Kidney tubule cell (primary cell): ENCODE data around the gene RBM33.
"Not testable (repeated sequence)": the region's sequence is repeated elsewhere in the genome, so short reads cannot be mapped to it uniquely, and the experiment has no call there.

Source experiments
- DNase-seq: peaks from one replicate; pipeline ENCODE4 v3.0.0-alpha.2; 2018; ENCODE audit warnings: low spot score

Gene RBM33

GRCh38 chr7:155690655-155691054, 46.2 kb downstream of the RBM33 start:
- not testable (repeated sequence) for DNase-seq

DNA sequence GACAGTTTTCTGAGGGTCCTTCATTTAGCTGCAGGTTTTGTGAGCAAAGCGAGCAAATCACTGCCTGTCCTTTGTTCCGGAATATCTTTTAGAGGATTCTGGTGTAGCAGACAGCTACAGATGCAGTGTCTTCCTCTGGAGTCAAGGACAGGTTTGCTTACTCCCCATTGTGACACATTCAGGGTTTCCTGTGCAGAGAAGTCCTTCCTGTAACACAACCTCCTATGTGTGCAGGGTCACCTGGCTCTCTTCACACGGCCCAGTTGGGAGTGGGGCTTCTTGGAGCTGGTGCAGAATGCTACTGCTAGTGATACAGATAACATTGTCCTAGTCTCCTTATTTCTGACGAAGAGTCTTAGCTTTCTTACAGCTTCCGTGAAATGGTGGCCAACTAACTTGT, 47.9 kb downstream of the RBM33 start:
- DNase-seq: no peak

DNA sequence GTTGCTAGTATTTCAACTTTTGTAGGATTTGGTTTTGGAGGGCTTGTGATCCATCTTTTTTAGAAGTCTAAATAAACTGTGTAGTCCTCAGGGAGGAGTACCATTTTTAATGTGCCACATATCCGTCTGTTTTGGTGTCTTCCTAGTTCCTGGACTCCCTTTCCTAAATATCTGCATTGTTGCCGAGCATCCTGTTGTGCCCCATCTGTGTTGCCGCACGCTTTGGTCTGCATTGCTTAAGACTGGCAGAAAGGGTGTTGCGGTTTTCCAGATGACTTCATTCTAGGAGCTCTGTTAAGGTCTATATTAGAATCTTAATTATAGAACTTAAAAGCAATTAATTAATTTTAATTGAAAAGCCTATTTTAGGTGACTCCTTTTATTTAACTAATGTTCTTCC, 49.4 kb downstream of the RBM33 start:
- DNase-seq: no peak

- peak; percentile 13 for DNase-seq
These were observed 50.4 kb downstream of the RBM33 start for GRCh38 chr7:155694851-155695250.

- DNase-seq: no peak
These were observed 52.3 kb downstream of the RBM33 start for GRCh38 chr7:155696747-155697146.

- DNase-seq: no peak
These were observed 54.2 kb downstream of the RBM33 start for GRCh38 chr7:155698633-155699032.

DNA sequence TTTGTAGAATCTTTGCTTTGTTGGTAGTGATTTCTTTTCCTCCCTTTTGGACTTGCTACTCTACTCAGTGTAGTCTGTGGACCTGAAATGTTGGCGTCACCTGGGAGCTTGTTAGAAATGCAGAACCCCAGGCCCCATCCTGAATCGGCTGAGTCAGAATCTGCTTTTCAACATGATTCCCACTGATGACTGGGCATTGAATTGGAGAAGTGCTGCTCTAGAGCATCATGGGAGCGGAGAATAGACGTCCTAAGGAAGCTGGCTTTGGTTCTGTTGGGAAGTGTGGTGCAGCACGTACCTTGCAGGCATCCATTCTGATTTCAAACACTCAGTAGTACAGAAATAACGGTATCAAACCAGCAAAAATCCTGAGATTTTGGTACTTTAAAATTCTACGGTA, 54.7 kb downstream of the RBM33 start:
- DNase-seq: no peak

- DNase-seq: no peak
These were observed 56.4 kb downstream of the RBM33 start for GRCh38 chr7:155700847-155701246.

GRCh38 chr7:155701972-155702544, 57.6 kb downstream of the RBM33 start:
- DNase-seq: no peak

GRCh38 chr7:155702616-155703015, 58.2 kb downstream of the RBM33 start:
- DNase-seq: peak; percentile 55

GRCh38 chr7:155705623-155706360, 61.3 kb downstream of the RBM33 start:
- DNase-seq: no peak

- no peak for DNase-seq
These were observed 61.9 kb downstream of the RBM33 start for GRCh38 chr7:155706376-155706775.

DNA sequence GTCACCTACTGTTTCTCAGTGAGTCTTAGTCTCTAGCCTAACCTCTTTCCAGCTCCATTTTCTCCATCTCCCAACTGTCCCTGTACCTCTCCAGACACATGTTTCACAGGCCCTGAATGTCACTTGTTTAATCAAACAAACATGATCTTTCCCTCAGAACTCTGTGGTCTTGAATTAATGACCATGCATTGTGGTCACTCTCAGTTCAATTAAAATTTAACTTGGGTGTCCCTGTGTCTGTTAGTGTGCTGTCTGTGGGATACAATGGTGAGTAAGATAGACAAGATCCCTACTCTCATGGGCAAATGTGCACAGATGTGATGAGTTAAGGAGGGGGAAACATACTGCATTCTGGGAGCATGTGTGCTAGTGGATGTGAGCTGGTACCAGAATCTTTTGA, 65.0 kb downstream of the RBM33 start:
- DNase-seq: peak; percentile 86

DNA sequence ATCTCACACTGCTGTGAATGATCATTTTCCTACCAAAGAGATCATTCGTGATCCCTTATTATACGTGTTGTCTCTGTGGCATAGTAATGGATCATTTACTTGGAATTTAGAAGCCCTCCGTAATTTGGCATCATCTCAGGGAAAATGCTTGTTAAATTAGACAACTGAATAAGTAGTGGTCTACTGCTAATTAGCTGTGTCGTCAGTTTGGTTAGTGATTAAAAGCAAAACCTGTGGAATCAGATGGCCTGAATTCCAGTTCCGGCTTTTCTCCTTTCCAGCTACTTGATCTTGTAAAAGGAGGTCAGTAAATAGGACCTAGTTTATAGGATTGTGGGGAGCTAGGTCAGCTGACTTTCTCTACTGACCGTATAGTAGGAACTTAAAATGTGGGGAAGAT, 65.6 kb downstream of the RBM33 start:
- no peak for DNase-seq

DNA sequence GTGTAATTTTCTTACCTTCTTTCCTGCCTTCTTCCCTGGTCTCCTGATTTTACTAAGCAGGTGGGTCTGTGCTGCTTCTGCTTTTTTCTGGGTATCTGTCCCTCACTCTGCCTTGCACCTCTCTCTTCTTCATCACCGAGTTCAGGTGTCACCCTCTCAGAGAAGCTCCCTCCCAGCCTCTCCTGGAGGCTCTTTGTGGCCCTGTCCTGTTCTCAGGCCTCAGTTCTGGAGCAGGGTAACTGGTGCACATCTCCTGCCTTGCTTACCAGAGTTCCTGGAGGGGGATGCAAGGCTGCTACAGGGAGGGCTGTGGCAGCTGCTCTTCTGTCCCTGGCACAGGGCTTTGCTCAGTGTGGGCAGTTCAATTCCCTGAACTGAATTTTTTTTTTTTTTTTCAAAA, 66.1 kb downstream of the RBM33 start:
- no peak for DNase-seq

- DNase-seq: no peak
These were observed 66.6 kb downstream of the RBM33 start for GRCh38 chr7:155711081-155711480.

GRCh38 chr7:155713384-155713783, 68.9 kb downstream of the RBM33 start:
- no peak for DNase-seq

GRCh38 chr7:155714702-155715101, 70.2 kb downstream of the RBM33 start:
- no peak for DNase-seq

DNA sequence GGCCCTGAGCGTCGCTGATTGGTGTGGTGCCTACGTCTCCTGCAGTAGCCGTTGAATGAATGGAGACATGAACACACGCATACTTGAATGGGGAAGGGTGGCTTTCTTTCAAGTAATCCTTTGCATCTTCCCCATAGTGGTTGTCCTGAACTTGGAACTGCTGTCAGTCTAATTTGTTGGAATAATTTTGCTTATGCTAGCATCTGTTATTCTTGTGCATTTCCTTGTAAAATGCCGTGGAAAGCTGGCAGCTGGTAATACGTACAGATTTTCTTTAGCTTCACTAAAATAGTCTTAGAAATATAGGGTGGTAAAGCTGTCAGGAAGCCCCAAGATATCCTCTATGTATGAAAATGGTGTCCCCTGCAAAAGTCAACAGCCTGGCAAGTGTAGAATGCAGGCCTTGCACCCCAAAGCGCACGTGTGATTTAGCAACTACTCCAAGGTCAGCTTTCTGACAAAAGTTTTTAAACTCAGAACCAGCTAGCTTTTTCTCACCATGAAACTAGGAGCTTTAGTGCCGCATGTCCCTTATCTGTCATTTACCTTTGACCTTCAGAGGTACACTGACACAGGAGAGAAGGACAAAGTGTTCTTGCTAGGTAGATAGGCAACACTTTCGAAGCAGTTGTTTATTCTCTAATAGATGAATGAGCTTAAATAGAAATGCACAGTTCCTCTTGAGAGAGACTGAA, 70.8 kb downstream of the RBM33 start:
- DNase-seq: no peak

DNA sequence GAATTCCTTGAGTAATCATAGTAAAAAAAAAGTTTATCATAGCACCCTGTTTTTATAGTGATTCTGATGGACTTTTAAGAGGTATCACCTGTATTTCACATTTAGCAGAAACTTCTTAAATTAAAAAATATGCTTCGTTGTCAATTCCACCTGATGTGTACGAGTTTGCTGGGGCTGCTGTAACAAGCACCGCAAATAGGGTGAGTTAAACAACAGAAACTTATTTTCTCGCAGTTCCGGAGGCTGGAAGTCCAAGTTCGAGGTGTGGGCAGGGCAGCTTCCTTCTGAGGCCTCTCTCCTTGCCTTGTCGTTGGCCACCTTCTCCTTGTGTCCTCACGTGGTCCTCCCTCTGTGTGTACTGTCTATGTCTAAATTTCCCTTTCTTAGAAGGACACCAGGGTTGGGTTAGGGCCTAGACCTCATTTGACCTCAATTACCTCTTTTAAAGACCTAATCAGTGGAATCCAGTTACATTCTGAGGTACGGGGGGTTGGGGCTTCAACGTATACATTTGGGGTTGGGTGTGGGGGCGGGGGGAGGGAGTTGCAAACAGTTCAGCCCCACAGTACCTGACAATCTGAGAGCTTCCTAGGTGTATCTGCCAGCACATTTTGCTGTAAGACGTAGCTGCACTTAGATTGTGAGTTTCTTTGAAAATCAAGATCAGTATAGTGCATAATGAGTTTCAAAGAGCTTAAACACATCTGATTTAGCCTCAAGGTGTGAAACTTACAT, 72.7 kb downstream of the RBM33 start:
- DNase-seq: no peak

GRCh38 chr7:155721056-155721455, 76.6 kb downstream of the RBM33 start:
- DNase-seq: peak; percentile 27

GRCh38 chr7:155722118-155722517, 77.7 kb downstream of the RBM33 start:
- DNase-seq: no peak

- no peak for DNase-seq
These were observed 78.5 kb downstream of the RBM33 start for GRCh38 chr7:155722936-155723335.
